Gastrocnemius medialis (tissue), 4 donors: ENCODE data around the gene FAM174C.

Experiments used
- CTCF ChIP-seq, 5 experiments: fragments of 450-650 bp in 3 of 5; fragments of 200-600 bp in 2 of 5; sonication (generic) in 2 of 5; IDR thresholded peaks in 4 of 5; conservative IDR thresholded peaks in 1 of 5; 1 replicate in 4 of 5; 2 replicates in 1 of 5; pipeline ENCODE4 v1.5.1; 2016 to 2019; ENCODE audit warnings: antibody characterized with exemption in 5 of 5, mild to moderate bottlenecking in 3 of 5, moderate library complexity in 3 of 5
- POLR2A ChIP-seq, 2 donors: fragments of 450-650 bp; IDR thresholded peaks; one replicate each; pipeline ENCODE4 v1.6.1; 2017; ENCODE audit warnings: antibody characterized with exemption in 2 of 2, mild to moderate bottlenecking in 2 of 2, moderate library complexity in 2 of 2

- TF ChIP-seq CTCF (IDR thresholded peaks at IDR 0.05 in 4 of 5, conservative IDR thresholded peaks at IDR 0.05 in 1 of 5) (no peak), POLR2A (IDR thresholded peaks at IDR 0.05) (peak in 1 of 2 donors; percentile 22)
These were observed 9.0 kb upstream of the FAM174C start for GRCh38 chr19:1266129-1266915.
